Activated naive CD4-positive, alpha-beta T cell treated with anti-CD3 and anti-CD28 coated beads for 36 hours (primary cell): ENCODE data around the gene NMUR1. TPM values are rescaled to one million over a fixed set of nuclear protein-coding genes. Genes with fewer than 3 reads are reported as not detected.

Source experiments
- CTCF ChIA-PET: fragments of 350-600 bp; sonication (Branson Sonifier 250); formaldehyde crosslinking; loops from one replicate; lab custom pipeline; 2021; ENCODE audit warnings: antibody characterized with exemption; lab: Charles Lee
- DNase-seq: peaks from one replicate; pipeline ENCODE4 v3.0.0-alpha.2; 2020
- H3K27ac Mint-ChIP-seq: one replicate; pipeline ENCODE4 v1.8.0; 2021; ENCODE audit warnings: mild to moderate bottlenecking, mixed read lengths
- H3K27me3 Mint-ChIP-seq: one replicate; pipeline ENCODE4 v1.8.0; 2021; ENCODE audit warnings: low read depth, mixed read lengths
- H3K36me3 Mint-ChIP-seq: one replicate; pipeline ENCODE4 v1.8.0; 2021; ENCODE audit warnings: low read depth, mixed read lengths
- H3K4me1 Mint-ChIP-seq: one replicate; pipeline ENCODE4 v1.8.0; 2021; ENCODE audit warnings: low read depth, mixed read lengths
- H3K4me3 Mint-ChIP-seq: one replicate; pipeline ENCODE4 v1.8.0; 2021; ENCODE audit warnings: mild to moderate bottlenecking, moderate library complexity, mixed read lengths
- H3K9me3 Mint-ChIP-seq: one replicate; pipeline ENCODE4 v1.8.0; 2021; ENCODE audit warnings: mixed read lengths
- intact Hi-C: fragments of 100-400 bp; cut with micrococcal nuclease; formaldehyde crosslinking; loops from one replicate; pipeline ENCODE4 v1.15.1; 2023
- total RNA-seq, 2 experiments: library from RNA; stranded (reverse); gene quantifications; one replicate each; pipeline ENCODE4 v1.2.3, GENCODE V29; 2021

The NMUR1 gene
- total RNA-seq, 2 experiments from 2014 or later: not detected

DNA sequence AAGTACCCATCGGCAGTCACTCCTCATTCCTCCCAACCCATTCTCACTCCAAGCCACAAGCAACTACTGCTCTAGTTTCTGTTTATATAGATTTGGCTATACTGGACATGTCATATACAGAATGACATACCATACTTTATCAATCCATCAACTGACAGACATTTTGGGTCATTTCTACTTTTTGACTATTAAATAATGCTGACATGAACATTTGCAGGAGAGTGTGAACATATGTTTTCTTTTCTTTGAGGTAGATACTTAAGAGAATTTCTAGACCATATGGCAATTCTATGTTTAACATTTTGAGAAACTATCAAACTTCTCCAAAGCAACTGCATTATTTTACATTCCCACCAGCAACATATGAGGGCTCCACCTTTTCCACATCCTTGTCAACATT is 32.6 kb downstream of the NMUR1 start:
- Mint-ChIP-seq H3K4me1 (no peaks in the 10 kb centered on the region), H3K4me3 (no peak overlapping the region), H3K27me3 (no peaks in the 10 kb centered on the region), H3K36me3 (peaks cover 7% of the 10 kb centered on the region), H3K9me3 (no peaks in the 10 kb centered on the region), H3K27ac (no peak overlapping the region)
- DNase-seq: no peak
- CTCF ChIA-PET: no interaction called here
- intact Hi-C loops: no loop called here

GRCh38 chr2:231494669-231495068 is 35.6 kb downstream of the NMUR1 start:
- H3K27ac Mint-ChIP-seq: no peak overlapping the region
- peaks cover 3% of the 10 kb centered on the region for H3K36me3 Mint-ChIP-seq
- H3K27me3 Mint-ChIP-seq: no peaks in the 10 kb centered on the region
- DNase-seq: no peak
- no peaks in the 10 kb centered on the region for H3K9me3 Mint-ChIP-seq
- intact Hi-C loops: no loop called here
- H3K4me1 Mint-ChIP-seq: no peaks in the 10 kb centered on the region
- no peak overlapping the region for H3K4me3 Mint-ChIP-seq
- CTCF ChIA-PET: no interaction called here

DNA sequence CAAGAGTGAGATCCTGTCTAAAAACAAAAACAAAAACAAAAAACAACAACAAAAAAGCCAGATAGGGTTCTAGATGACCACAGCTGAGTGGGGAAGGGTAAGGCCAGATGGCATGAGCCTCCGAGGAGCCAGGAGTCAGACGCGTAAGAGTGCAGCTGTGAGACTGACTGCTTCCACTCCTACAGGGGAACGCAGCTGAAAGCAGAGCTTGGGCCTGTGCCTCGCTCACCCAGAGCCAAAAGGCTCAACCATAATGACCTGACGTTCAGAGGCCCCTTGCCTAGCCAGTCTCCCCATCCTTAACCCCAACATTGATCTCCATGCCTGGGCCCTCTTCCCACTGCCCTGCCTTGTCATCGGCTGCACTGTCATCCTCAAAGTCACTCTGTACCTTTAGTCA is 39.4 kb downstream of the NMUR1 start:
- intact Hi-C loops: no loop called here
- Mint-ChIP-seq H3K4me1 (peaks cover 2% of the 10 kb centered on the region), H3K9me3 (no peaks in the 10 kb centered on the region), H3K27me3 (no peaks in the 10 kb centered on the region), H3K36me3 (no peaks in the 10 kb centered on the region), H3K27ac (no peak overlapping the region), H3K4me3 (no peak overlapping the region)
- CTCF ChIA-PET: interaction anchor here (0.6 to 1.8 kb wide), 6 partner anchors 8 to 263 kb away, joined by 3 to 8 read pairs (median 3); no protein-coding TSS in a partner anchor
- no peak for DNase-seq

- H3K27me3 Mint-ChIP-seq: no peaks in the 10 kb centered on the region
- H3K27ac Mint-ChIP-seq: no peak overlapping the region
- DNase-seq: peak; percentile 32
- H3K36me3 Mint-ChIP-seq: no peaks in the 10 kb centered on the region
- CTCF ChIA-PET: interaction anchor here (0.6 to 1.8 kb wide), 6 partner anchors 8 to 262 kb away, joined by 3 to 8 read pairs (median 3); no protein-coding TSS in a partner anchor
- peaks cover 2% of the 10 kb centered on the region for H3K4me1 Mint-ChIP-seq
- no peak overlapping the region for H3K4me3 Mint-ChIP-seq
- intact Hi-C loops: no loop called here
- no peaks in the 10 kb centered on the region for H3K9me3 Mint-ChIP-seq
Measured at GRCh38 chr2:231489990-231490389, 40.3 kb downstream of the NMUR1 start.

- intact Hi-C loops: no loop called here
- DNase-seq: no peak
- H3K36me3 Mint-ChIP-seq: no peaks in the 10 kb centered on the region
- H3K4me1 Mint-ChIP-seq: peaks cover 4% of the 10 kb centered on the region
- no peak overlapping the region for H3K27ac Mint-ChIP-seq
- no peaks in the 10 kb centered on the region for H3K9me3 Mint-ChIP-seq
- no peak overlapping the region for H3K4me3 Mint-ChIP-seq
- no peaks in the 10 kb centered on the region for H3K27me3 Mint-ChIP-seq
- CTCF ChIA-PET: interaction anchor here (0.5 to 1.3 kb wide), 3 partner anchors 53 to 280 kb away, joined by 3 to 6 read pairs (median 5); no protein-coding TSS in a partner anchor
Measured at GRCh38 chr2:231488331-231488730, 41.9 kb downstream of the NMUR1 start.

GRCh38 chr2:231486851-231487596 is 43.2 kb downstream of the NMUR1 start:
- CTCF ChIA-PET: no interaction called here
- Mint-ChIP-seq H3K27ac (no peak overlapping the region), H3K4me1 (peaks cover 9% of the 10 kb centered on the region), H3K27me3 (no peaks in the 10 kb centered on the region), H3K4me3 (no peak overlapping the region), H3K36me3 (no peaks in the 10 kb centered on the region), H3K9me3 (no peaks in the 10 kb centered on the region)
- no peak for DNase-seq
- intact Hi-C loops: no loop called here

DNA sequence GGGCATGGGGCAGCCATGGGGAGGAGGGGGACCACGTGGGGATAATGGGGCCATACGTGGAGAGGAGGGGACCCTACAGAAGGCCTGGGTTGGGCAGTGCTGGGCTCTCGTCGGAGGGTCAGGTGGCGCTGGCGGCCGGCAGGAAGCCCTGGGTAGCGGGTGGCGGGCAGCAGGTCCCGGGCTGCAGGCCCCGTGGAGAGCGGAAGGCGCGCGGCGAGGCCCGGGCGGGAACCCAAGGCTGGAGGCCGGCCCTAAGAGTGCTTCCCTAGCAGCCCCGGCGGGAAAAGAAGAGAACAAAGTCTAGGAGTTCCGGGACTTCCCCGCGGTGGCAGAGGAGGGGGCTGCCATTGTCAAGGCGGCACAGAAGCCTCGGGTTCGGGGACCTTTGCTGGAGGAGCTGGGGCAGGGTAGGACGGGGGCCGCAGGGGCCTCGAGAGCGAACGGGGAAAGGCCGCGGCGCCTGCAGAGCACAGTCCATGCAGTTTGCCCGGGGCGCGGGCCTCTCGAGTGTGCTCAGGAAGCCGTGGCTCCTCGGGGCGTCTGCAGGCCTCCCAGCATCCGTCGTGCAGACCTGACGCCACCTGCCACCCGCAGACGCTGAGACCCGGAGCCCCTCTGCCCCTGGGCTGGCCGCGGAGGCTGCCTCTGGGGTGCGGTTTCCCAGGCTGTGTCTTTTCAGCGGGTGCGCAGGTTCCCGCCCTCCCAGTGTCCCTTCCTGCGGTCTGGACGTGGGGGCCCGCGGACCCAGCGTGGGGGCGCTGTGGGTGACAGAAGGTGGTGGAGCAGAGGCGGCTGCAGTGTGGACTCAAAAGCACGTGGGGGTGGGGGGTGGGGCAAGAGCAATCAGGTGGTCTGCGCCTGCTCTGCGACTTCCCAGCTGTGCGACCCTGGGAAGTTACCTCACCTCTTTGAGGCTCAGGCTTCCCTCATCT is 46.6 kb downstream of the NMUR1 start:
- Mint-ChIP-seq H3K9me3 (no peaks in the 10 kb centered on the region), H3K27me3 (no peaks in the 10 kb centered on the region), H3K4me1 (peaks cover 13% of the 10 kb centered on the region), H3K36me3 (peaks cover 3% of the 10 kb centered on the region), H3K4me3 (peak overlapping the region; percentile 83), H3K27ac (peak overlapping the region; percentile 89)
- CTCF ChIA-PET: interaction anchor here (0.7 to 3.7 kb wide), 18 partner anchors 10 to 260 kb away, joined by 3 to 30 read pairs (median 4); partner anchors contain the start of gene NCL
- intact Hi-C loops: no loop called here
- DNase-seq: peak; percentile 43

DNA sequence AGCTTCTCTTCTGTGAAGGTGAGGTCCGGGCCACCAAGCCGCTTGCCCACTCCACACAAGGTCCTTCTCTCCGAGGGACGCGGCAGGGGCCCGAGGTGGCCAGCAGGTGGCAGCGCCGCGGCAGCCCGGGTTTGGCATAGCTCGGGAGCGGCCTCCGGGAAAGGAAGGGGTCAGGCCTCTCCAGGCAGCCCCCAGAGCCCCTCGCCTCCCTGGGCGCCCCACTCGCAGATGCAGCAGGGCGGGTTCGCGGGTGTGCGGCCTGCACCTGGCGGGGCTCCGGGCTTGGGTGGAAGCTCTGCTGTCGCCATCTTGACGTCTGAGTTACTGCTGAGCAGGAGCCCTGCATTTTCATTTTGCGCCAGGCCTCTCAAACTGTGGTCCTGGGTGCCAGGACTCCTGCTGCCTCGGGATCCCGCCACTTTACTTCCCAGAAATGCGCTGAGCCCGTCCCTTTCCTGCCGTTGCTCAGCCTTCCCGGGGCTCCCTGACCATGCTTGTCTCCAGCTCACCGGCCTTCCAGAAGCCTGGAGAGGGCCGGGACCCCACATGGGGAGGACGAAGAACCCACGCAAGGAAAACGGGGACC is 47.3 kb downstream of the NMUR1 start:
- H3K4me1 Mint-ChIP-seq: peaks cover 13% of the 10 kb centered on the region
- no peaks in the 10 kb centered on the region for H3K9me3 Mint-ChIP-seq
- peak overlapping the region; percentile 89 for H3K27ac Mint-ChIP-seq
- H3K4me3 Mint-ChIP-seq: peak overlapping the region; percentile 83
- peak; percentile 78 for DNase-seq
- peaks cover 3% of the 10 kb centered on the region for H3K36me3 Mint-ChIP-seq
- intact Hi-C loops: loop anchor here (1.0 kb wide), 4 partner anchors 19 to 118 kb away; partner anchors contain the start of gene NCL
- CTCF ChIA-PET: interaction anchor here (0.5 to 3.7 kb wide), 20 partner anchors 8 to 261 kb away, joined by 3 to 30 read pairs (median 4); partner anchors contain the start of gene NCL
- H3K27me3 Mint-ChIP-seq: no peaks in the 10 kb centered on the region

DNA sequence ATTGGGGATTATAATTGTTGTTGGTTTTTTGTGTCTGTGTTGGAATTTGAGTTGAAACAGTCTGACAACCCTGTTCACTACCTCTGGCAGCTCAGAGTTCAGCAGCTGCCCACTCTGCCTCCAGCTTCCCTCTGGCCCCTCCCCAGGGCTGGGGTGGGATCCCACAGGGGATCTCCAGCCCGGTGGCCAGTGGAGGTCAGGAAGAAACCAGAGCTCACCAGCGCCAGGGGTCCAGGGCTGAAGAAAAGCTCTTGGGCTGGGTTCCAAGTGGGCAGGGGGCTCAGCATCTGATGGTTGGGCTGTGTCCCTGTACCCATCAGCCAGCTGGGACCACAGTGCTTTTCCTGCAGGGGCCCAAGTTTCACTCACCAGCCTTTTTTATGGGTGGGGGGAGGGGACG is 49.5 kb downstream of the NMUR1 start:
- DNase-seq: no peak
- intact Hi-C loops: no loop called here
- CTCF ChIA-PET: interaction anchor here (0.7 to 3.7 kb wide), 8 partner anchors 12 to 236 kb away, joined by 3 to 30 read pairs (median 6); no protein-coding TSS in a partner anchor
- Mint-ChIP-seq H3K27ac (no peak overlapping the region), H3K4me3 (no peak overlapping the region), H3K9me3 (no peaks in the 10 kb centered on the region), H3K4me1 (peaks cover 11% of the 10 kb centered on the region), H3K27me3 (no peaks in the 10 kb centered on the region), H3K36me3 (peaks cover 3% of the 10 kb centered on the region)

DNA sequence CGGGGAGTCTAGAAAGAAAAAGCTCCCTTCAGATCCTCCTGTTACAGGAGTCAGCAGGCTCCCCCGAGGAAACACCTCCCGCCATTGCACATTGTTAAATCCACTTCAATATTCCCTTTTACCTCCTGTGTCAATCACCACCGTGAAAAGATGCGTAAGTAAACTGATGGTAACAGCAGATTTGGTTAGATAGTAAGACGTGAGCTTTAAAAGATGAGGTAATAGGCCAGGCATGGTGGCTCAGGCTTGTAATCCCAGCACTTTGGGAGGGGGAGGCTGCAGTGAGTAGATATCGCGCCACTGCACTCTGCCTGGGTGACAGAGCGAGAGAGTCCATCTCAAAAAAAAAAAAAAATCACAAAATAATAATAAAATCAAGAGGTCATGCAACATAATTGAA is 50.8 kb downstream of the NMUR1 start:
- Mint-ChIP-seq H3K36me3 (peaks cover 3% of the 10 kb centered on the region), H3K27ac (no peak overlapping the region), H3K4me3 (no peak overlapping the region), H3K4me1 (peaks cover 11% of the 10 kb centered on the region), H3K9me3 (no peaks in the 10 kb centered on the region), H3K27me3 (no peaks in the 10 kb centered on the region)
- CTCF ChIA-PET: interaction anchor here (2.2 to 2.5 kb wide), 2 partner anchors 10 to 12 kb away, joined by 9 to 11 read pairs; no protein-coding TSS in a partner anchor
- no peak for DNase-seq
- intact Hi-C loops: no loop called here

- Mint-ChIP-seq H3K36me3 (peaks cover 3% of the 10 kb centered on the region), H3K27me3 (no peaks in the 10 kb centered on the region), H3K4me1 (peaks cover 3% of the 10 kb centered on the region), H3K9me3 (no peaks in the 10 kb centered on the region), H3K27ac (no peak overlapping the region), H3K4me3 (no peak overlapping the region)
- CTCF ChIA-PET: interaction anchor here (1.1 kb wide), 1 partner anchor 81 kb away, joined by 3 read pairs; no protein-coding TSS in a partner anchor
- DNase-seq: no peak
- intact Hi-C loops: no loop called here
Measured at GRCh38 chr2:231476920-231477319, 53.3 kb downstream of the NMUR1 start.
